A549 (cell line): ENCODE results near the gene FOSL1. TPM values are rescaled to one million over a fixed set of nuclear protein-coding genes. Genes with fewer than 3 reads are reported as not detected.

Source experiments
- ATOH8 ChIP-seq: fragments of 250-450 bp; sonication (Bioruptor Pico); IDR thresholded peaks from 2 replicates; pipeline ENCODE4 v1.5.0; 2020; ENCODE audit warnings: low read depth, mild to moderate bottlenecking, moderate library complexity
- CBX2 ChIP-seq: fragments of 200-600 bp; sonication (generic); IDR thresholded peaks from 2 replicates; pipeline ENCODE4 v1.6.1; 2016; ENCODE audit warnings: low read depth, mild to moderate bottlenecking, borderline replicate concordance
- CBX8 ChIP-seq: fragments of 200-600 bp; sonication (generic); IDR thresholded peaks from 2 replicates; pipeline ENCODE4 v1.6.1; 2016
- CHD2 ChIP-seq: fragments of 150-350 bp; IDR thresholded peaks from 2 replicates; pipeline ENCODE4 v1.6.1; 2014; ENCODE audit warnings: low read length; ENCODE audit not compliant: partially characterized antibody
- CHD4 ChIP-seq: fragments of 200-600 bp; sonication (generic); IDR thresholded peaks from 2 replicates; pipeline ENCODE4 v1.6.1; 2016; ENCODE audit warnings: antibody characterized with exemption, mild to moderate bottlenecking, borderline replicate concordance
- E2F6 ChIP-seq: IDR thresholded peaks from 2 replicates; pipeline ENCODE4 v1.6.1; 2012; ENCODE audit warnings: low read depth, borderline replicate concordance
- EHF ChIP-seq: fragments of 250-450 bp; sonication (Bioruptor Pico); IDR thresholded peaks from 2 replicates; pipeline ENCODE4 v1.5.0; 2020; ENCODE audit warnings: mild to moderate bottlenecking
- EHMT2 ChIP-seq: fragments of 200-600 bp; sonication (generic); IDR thresholded peaks from 2 replicates; pipeline ENCODE4 v1.6.1; 2016; ENCODE audit warnings: antibody characterized with exemption, low read depth, mild to moderate bottlenecking, moderate library complexity
- EP300 ChIP-seq, 2 experiments: fragments of >200 bp; sonication (Bioruptor Twin); formaldehyde crosslinking; IDR thresholded peaks; 2 replicates in 1 of 2; 3 replicates in 1 of 2; pipeline ENCODE4 v1.6.1; 2016 to 2017
- FOXS1 ChIP-seq: fragments of 250-450 bp; sonication (Bioruptor Pico); IDR thresholded peaks from 2 replicates; pipeline ENCODE4 v1.5.0; 2020; ENCODE audit warnings: mild to moderate bottlenecking, moderate library complexity
- GATA3 ChIP-seq: IDR thresholded peaks from 2 replicates; pipeline ENCODE4 v1.6.1; 2012; ENCODE audit warnings: borderline replicate concordance
- HES2 ChIP-seq: fragments of >200 bp; sonication (Bioruptor Twin); formaldehyde crosslinking; IDR thresholded peaks from 2 replicates; pipeline ENCODE4 v1.6.1; 2016
- HOXA7 ChIP-seq: fragments of 250-450 bp; sonication (Bioruptor Pico); IDR thresholded peaks from 2 replicates; pipeline ENCODE4 v1.5.0; 2020; ENCODE audit warnings: mild to moderate bottlenecking, moderate library complexity
- HOXB13 ChIP-seq: fragments of 250-450 bp; sonication (Bioruptor Pico); IDR thresholded peaks from 2 replicates; pipeline ENCODE4 v1.5.0; 2020; ENCODE audit warnings: low read depth, mild to moderate bottlenecking, moderate library complexity
- HOXB5 ChIP-seq: fragments of 250-450 bp; sonication (Bioruptor Pico); IDR thresholded peaks from 2 replicates; pipeline ENCODE4 v1.5.0; 2020; ENCODE audit warnings: mild to moderate bottlenecking, moderate library complexity
- JUN ChIP-seq, 2 experiments: fragments of >200 bp; sonication (Bioruptor Twin); formaldehyde crosslinking; IDR thresholded peaks; 2 replicates in 1 of 2; 3 replicates in 1 of 2; pipeline ENCODE4 v1.6.1; 2016 to 2017
- KDM1A ChIP-seq: fragments of 200-600 bp; sonication (generic); IDR thresholded peaks from 2 replicates; pipeline ENCODE4 v1.6.1; 2016; ENCODE audit warnings: low read depth, mild to moderate bottlenecking
- MAFK ChIP-seq: fragments of 450-650 bp; IDR thresholded peaks from 2 replicates; pipeline ENCODE4 v1.6.1; 2014; ENCODE audit not compliant: partially characterized antibody
- MYC ChIP-seq: IDR thresholded peaks from 2 replicates; pipeline ENCODE4 v1.6.1; 2012; ENCODE audit warnings: mild to moderate bottlenecking, inconsistent platforms, low read length, improper control_type of control experiment, borderline replicate concordance
- NFE2L2 ChIP-seq: fragments of 150-350 bp; conservative IDR thresholded peaks from 2 replicates; pipeline ENCODE4 v1.6.1; 2014; ENCODE audit warnings: low read length
- NR3C1 ChIP-seq: fragments of >200 bp; sonication (Bioruptor Twin); formaldehyde crosslinking; IDR thresholded peaks from 3 replicates; pipeline ENCODE4 v1.6.1; 2017
- POLR2AphosphoS2 ChIP-seq: conservative IDR thresholded peaks from 2 replicates; pipeline ENCODE4 v1.6.1; 2012; ENCODE audit warnings: low read length, improper control_type of control experiment, inconsistent platforms
- RAD21 ChIP-seq, 2 experiments: fragments of >200 bp in 1 of 2; sonication (Bioruptor Twin) in 1 of 2; formaldehyde crosslinking in 1 of 2; IDR thresholded peaks in 1 of 2; conservative IDR thresholded peaks in 1 of 2; 2 replicates in 1 of 2; 3 replicates in 1 of 2; pipeline ENCODE4 v1.6.1; 2012 to 2018; ENCODE audit warnings: inconsistent platforms in 1 of 2
- RCOR1 ChIP-seq: fragments of 150-350 bp; IDR thresholded peaks from 2 replicates; pipeline ENCODE4 v1.6.1; 2014; ENCODE audit warnings: antibody characterized with exemption, low read length, low read depth
- RNF2 ChIP-seq: fragments of 200-600 bp; sonication (generic); IDR thresholded peaks from 2 replicates; pipeline ENCODE4 v1.6.1; 2016; ENCODE audit warnings: low read depth, mild to moderate bottlenecking, antibody characterized with exemption, moderate library complexity, borderline replicate concordance
- SMC3 ChIP-seq: fragments of >200 bp; sonication (Bioruptor Twin); formaldehyde crosslinking; IDR thresholded peaks from 3 replicates; pipeline ENCODE4 v1.6.1; 2018; ENCODE audit warnings: inconsistent platforms
- SREBF2 ChIP-seq: fragments of 450-650 bp; IDR thresholded peaks from 2 replicates; pipeline ENCODE4 v1.6.1; 2014; ENCODE audit warnings: mild to moderate bottlenecking, moderate library complexity
- TFCP2L1 ChIP-seq: fragments of 250-450 bp; sonication (Bioruptor Pico); IDR thresholded peaks from 2 replicates; pipeline ENCODE4 v1.5.0; 2021; ENCODE audit warnings: mild to moderate bottlenecking
- TP53 ChIP-seq: fragments of 250-450 bp; sonication (Bioruptor Pico); IDR thresholded peaks from 2 replicates; pipeline ENCODE4 v1.5.0; 2021; ENCODE audit warnings: mild to moderate bottlenecking, moderate library complexity
- ZFP36 ChIP-seq: fragments of 450-650 bp; IDR thresholded peaks from 2 replicates; pipeline ENCODE4 v1.6.1; 2014; ENCODE audit warnings: borderline replicate concordance; ENCODE audit not compliant: partially characterized antibody
- ZNF302 ChIP-seq: fragments of 250-450 bp; sonication (Bioruptor Pico); IDR thresholded peaks from 2 replicates; pipeline ENCODE4 v1.9.0; 2021; ENCODE audit warnings: inconsistent platforms, mild to moderate bottlenecking, moderate library complexity
- ZSCAN20 ChIP-seq: fragments of 250-450 bp; sonication (Bioruptor Pico); IDR thresholded peaks from 2 replicates; pipeline ENCODE4 v1.8.0; 2022; ENCODE audit warnings: mild to moderate bottlenecking, moderate library complexity
- polyA plus RNA-seq, 4 experiments: library from polyadenylated mRNA; depleted of rRNA in 3 of 4; stranded (reverse); fragments of >200 nt; fragmentation: RNase III in 1 of 4; extraction: RNeasy Plus Mini Kit Qiagen cat#74134 plus additional on column Dnase treatment in 1 of 4; gene quantifications; 2 replicates in 3 of 4; 3 replicates in 1 of 4; pipeline ENCODE4 v1.2.3, GENCODE V29; 2011 to 2017
- TF ChIP-seq, protein P1 (sequence below): fragments of 150-350 bp; IDR thresholded peaks from 2 replicates; pipeline ENCODE4 v1.6.1; 2014; ENCODE audit warnings: low read depth, mild to moderate bottlenecking, low read length
- TF ChIP-seq, protein P2 (sequence below): IDR thresholded peaks from 2 replicates; pipeline ENCODE4 v1.6.1; 2012
- TF ChIP-seq, protein P3 (sequence below): IDR thresholded peaks from 2 replicates; pipeline ENCODE4 v1.6.1; 2012
- TF ChIP-seq, protein P4 (sequence below): fragments of >200 bp; sonication (Bioruptor Twin); formaldehyde crosslinking; IDR thresholded peaks from 3 replicates; pipeline ENCODE4 v1.6.1; 2016

The FOSL1 gene
- polyA plus RNA-seq, 2 of the 4 experiments (the other 2 are of a cell fraction) = 6.7 to 24.1 TPM

GRCh38 chr11:65899356-65900124 lies 648 bp downstream of the FOSL1 start (continued):
- TF ChIP-seq E2F6 (peak; percentile 88), CBX2 (no peak), HOXB5 (CRISPR knock-in tag) (peak; percentile 15; the same call in 1 of the 2 replicates), ZFP36 (no peak), CHD2 (no peak), SMC3 (no peak), HES2 (no peak), ZSCAN20 (CRISPR knock-in tag) (no peak), NR3C1 (no peak), TP53 (CRISPR knock-in tag) (peak; percentile 55; the same call in 1 of the 2 replicates), POLR2AphosphoS2 (no peak), GATA3 (0 out of 2 replicates have a peak, but pooled peaks have one; percentile 47), EP300 (IDR thresholded peaks at IDR 0.05) (peak in 1 of 2 experiments; percentile 35; a peak in 1 of 5 replicates), FOXS1 (CRISPR knock-in tag) (no peak), SREBF2 (no peak), KDM1A (no peak), HOXB13 (CRISPR knock-in tag) (no peak), JUN (IDR thresholded peaks at IDR 0.05) (peak; percentile 47 to 67; a peak in 4 of 5 replicates), EHMT2 (no peak), CBX8 (no peak), ATOH8 (CRISPR knock-in tag) (0 out of 2 replicates have a peak, but pooled peaks have one; percentile 28), ZNF302 (no peak), MYC (peak; percentile 93), MAFK (peak; percentile 93), RNF2 (no peak), NFE2L2 (peak; percentile 83), RCOR1 (no peak), EHF (CRISPR knock-in tag) (no peak), CHD4 (no peak), RAD21 (conservative IDR thresholded peaks at IDR 0.05 in 1 of 2, IDR thresholded peaks at IDR 0.05 in 1 of 2) (no peak), TFCP2L1 (CRISPR knock-in tag) (peak; percentile 15; the same call in 1 of the 2 replicates), HOXA7 (CRISPR knock-in tag) (peak; percentile 53; the same call in 1 of the 2 replicates)
- TF ChIP-seq, protein P1, sequence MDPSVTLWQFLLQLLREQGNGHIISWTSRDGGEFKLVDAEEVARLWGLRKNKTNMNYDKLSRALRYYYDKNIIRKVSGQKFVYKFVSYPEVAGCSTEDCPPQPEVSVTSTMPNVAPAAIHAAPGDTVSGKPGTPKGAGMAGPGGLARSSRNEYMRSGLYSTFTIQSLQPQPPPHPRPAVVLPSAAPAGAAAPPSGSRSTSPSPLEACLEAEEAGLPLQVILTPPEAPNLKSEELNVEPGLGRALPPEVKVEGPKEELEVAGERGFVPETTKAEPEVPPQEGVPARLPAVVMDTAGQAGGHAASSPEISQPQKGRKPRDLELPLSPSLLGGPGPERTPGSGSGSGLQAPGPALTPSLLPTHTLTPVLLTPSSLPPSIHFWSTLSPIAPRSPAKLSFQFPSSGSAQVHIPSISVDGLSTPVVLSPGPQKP = no peak
- TF ChIP-seq, protein P2, sequence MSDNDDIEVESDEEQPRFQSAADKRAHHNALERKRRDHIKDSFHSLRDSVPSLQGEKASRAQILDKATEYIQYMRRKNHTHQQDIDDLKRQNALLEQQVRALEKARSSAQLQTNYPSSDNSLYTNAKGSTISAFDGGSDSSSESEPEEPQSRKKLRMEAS = peak; percentile 98
- TF ChIP-seq, protein P3, sequence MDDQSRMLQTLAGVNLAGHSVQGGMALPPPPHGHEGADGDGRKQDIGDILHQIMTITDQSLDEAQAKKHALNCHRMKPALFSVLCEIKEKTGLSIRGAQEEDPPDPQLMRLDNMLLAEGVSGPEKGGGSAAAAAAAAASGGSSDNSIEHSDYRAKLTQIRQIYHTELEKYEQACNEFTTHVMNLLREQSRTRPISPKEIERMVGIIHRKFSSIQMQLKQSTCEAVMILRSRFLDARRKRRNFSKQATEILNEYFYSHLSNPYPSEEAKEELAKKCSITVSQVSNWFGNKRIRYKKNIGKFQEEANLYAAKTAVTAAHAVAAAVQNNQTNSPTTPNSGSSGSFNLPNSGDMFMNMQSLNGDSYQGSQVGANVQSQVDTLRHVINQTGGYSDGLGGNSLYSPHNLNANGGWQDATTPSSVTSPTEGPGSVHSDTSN = no peak
- TF ChIP-seq, protein P4, sequence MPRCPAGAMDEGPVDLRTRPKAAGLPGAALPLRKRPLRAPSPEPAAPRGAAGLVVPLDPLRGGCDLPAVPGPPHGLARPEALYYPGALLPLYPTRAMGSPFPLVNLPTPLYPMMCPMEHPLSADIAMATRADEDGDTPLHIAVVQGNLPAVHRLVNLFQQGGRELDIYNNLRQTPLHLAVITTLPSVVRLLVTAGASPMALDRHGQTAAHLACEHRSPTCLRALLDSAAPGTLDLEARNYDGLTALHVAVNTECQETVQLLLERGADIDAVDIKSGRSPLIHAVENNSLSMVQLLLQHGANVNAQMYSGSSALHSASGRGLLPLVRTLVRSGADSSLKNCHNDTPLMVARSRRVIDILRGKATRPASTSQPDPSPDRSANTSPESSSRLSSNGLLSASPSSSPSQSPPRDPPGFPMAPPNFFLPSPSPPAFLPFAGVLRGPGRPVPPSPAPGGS = no peak
